Measurements from ENCODE around the gene CDC42EP5. TPM values are rescaled to one million over a fixed set of nuclear protein-coding genes. Genes with fewer than 3 reads are reported as not detected.

The CDC42EP5 gene
- 46.9 and 49.0 TPM in 2 replicates for total RNA-seq

DNA sequence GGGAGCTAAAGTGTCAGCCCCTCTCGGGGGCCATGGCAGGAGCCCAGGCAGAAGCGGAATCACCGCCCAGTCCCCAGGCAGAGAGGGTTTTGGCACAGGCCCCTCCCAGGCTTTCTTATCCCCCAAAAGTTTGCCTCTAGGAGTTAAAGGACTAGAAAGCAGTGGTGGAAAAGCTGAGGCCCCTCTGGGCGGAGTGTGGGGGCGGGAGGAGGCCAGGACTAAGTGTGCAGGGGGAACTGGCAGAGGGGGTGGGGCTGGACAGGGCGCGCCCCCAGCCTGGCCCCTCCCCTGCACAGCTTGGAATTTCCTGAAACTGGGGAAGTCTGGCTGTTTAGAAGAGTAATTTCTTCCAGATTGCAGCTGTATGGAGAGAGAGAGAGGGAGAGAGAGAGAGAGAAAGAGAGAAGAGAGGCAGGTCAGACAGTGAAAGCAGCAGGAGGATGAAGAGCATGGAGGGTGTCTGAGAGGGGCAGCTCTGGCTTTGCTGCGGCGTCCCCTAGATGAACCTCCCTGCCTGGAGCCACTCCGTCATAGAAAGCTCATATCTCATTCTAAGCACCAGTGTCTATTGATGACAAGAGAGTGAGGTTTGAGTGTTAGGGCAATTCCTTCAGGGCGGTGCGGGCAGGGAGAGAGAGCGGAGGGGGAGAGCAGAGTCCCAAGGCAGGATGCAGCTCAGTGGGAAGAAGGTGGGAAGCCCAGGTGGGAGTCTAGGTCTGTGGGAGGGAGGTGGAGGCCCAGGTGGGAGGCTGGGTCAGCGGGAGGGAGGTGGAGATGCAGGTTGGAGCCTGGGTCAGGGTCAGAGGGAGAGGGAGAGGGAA, at the start of gene CDC42EP5:
Gene CDC42EP5, minus strand, starts transcription at position 226 of the 821 bp plus-strand sequence. CDS start 7,749 bp downstream, outside the sequence.

GRCh38 chr19:54502518-54503048, 29.5 kb upstream of the CDC42EP5 start, which contains the start of gene LAIR2:
TSS of gene LAIR2 (plus strand) at chr19:54502831. CDS start at chr19:54502919, 88 bp downstream.

GRCh38 chr19:54463531-54464043, 9.5 kb downstream of the CDC42EP5 start, which contains the start of gene LENG9:
TSS of gene LENG9 (minus strand) at chr19:54463778. CDS start at chr19:54463526, 252 bp downstream.

DNA sequence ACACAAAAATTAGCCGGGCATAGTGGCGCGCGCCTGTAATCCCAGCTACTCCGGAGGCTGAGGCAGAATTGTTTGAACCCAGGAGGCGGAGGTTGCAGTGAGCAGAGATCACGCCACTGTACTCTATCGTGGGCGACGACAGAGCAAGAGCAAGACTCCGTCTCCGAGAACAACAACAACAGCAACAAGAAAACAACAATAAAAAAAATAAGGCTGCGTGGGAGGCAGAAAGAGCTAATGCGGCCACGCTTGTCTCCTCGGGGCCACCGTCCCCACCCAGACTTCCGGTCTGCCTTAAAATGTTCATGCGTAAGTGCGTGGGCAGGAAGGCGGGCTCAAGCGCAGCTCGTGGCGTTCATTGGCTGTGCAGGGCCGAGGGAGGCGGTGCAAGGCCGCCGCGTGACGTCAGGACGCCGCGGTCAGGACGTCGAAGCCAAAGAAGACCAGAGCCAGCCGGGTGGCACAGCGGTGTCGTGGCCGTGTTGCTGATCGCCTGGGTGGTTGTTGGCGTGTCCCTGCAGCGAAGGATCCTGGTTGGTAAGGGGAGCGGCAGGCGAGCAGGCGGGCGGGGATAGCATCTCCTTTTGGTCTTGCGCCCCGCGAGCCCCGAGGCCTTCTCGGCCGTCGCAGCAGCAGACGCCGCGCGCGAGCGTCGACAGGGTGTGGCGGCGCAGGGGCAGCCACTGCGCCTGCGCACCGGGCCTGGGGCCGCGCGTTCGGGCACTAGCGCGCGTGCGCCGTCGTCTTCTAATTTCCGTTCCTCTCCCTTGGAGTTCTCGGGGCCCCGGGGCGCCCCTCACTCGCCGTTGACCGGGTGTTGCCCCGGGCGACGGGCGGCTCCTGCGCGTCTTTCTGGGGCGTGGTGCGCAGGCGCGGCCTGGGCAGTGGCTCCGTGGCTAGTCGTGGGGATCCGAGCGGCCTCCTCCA, 24.1 kb downstream of the CDC42EP5 start, which contains the start of gene LENG8:
Gene LENG8, plus strand, starts transcription at position 426 of the 927 bp plus-strand sequence. CDS start 2,146 bp downstream, outside the sequence.

DNA sequence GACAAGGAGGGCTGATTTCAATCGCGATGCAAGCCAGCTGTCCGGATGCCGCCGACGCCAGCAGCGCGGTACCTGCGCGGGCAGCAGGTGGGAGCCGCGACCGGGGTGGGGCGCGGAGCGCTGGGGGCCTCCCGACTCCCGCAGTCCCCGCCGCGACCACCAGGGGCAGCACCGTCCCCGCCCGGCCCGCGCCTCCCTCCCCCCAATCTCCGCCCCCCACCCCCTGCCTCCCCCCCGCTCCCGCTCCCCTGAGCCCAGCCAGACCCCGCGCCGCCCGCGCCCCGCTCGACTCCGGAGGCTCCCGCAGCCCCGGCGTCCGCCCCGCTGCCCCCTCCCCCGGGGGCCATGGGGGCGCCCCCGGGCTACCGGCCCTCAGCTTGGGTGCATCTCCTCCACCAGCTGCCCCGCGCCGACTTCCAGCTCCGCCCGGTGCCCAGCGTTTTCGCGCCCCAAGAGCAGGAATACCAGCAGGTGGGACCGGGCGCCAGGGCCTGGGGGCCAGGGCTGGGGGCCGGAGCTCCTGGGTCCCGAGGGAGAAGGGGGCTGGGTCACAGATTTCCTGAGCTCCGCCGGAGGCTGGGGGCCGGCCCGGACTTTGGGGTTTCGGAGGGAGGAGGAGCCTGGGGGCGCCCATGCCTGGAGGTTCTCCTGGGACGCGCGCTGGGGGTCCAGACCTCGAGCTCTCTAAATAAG, 57.7 kb downstream of the CDC42EP5 start, which contains the start of gene TTYH1:
Gene TTYH1, plus strand, starts transcription at position 257 of the 693 bp plus-strand sequence. Its CDS starts 89 bp downstream, at position 346.

Other genes with a start within 250 kb of the CDC42EP5 start
- gene LILRA6, start 230.5 kb downstream of the CDC42EP5 start, total RNA-seq: not detected in 2 replicates
- gene LILRB5, start 216.0 kb downstream of the CDC42EP5 start, total RNA-seq: not detected in 2 replicates
- not detected in 2 replicates for gene LILRB2, start 192.2 kb downstream of the CDC42EP5 start, total RNA-seq
- not detected in 2 replicates for gene LILRA5, start 160.1 kb downstream of the CDC42EP5 start, total RNA-seq
- not detected in 2 replicates for gene LILRA4, start 134.1 kb downstream of the CDC42EP5 start, total RNA-seq
- not detected in 2 replicates for gene LAIR1, start 108.4 kb downstream of the CDC42EP5 start, total RNA-seq
- not detected in 2 replicates for gene TTYH1, start 57.8 kb downstream of the CDC42EP5 start, total RNA-seq
- gene LENG8, start 24.1 kb downstream of the CDC42EP5 start, total RNA-seq: 21.1 and 33.3 TPM in 2 replicates
- 2.9 and 6.0 TPM in 2 replicates for gene LENG9, start 9.5 kb downstream of the CDC42EP5 start, total RNA-seq
- gene LAIR2, start 29.5 kb upstream of the CDC42EP5 start, total RNA-seq: not detected in 2 replicates
- not detected in 2 replicates for gene LILRA2, start 100.5 kb upstream of the CDC42EP5 start, total RNA-seq
- gene LILRA1, start 120.3 kb upstream of the CDC42EP5 start, total RNA-seq: not detected in 2 replicates
- not detected in 2 replicates for gene LILRB1, start 157.2 kb upstream of the CDC42EP5 start, total RNA-seq
- not detected in 2 replicates for gene LILRB4, start 189.7 kb upstream of the CDC42EP5 start, total RNA-seq